Astrocyte (in vitro differentiated cells and primary cell): Measurements from ENCODE around the gene VSTM1. TPM values are rescaled to one million over a fixed set of nuclear protein-coding genes. Genes with fewer than 3 reads are reported as not detected.

Experiments
- DNase-seq: peaks from one replicate; pipeline ENCODE4 v3.0.0-alpha.2; 2010; ENCODE audit warnings: low read depth
- FAIRE-seq: peaks from 2 replicates; lab custom pipeline; 2011; peaks lifted over from hg19 to GRCh38; lab: Jason Lieb, UNC
- H2AFZ ChIP-seq: 2 replicates; pipeline ENCODE4 v1.6.0; 2012; ENCODE audit warnings: low read depth, low read length, inconsistent platforms
- H3K27ac ChIP-seq: 2 replicates; pipeline ENCODE4 v1.5.1; 2011; ENCODE audit warnings: low read depth, low read length, inconsistent platforms
- H3K27me3 ChIP-seq: 2 replicates; pipeline ENCODE4 v1.6.0; 2011; ENCODE audit warnings: low read length, inconsistent platforms; ENCODE audit not compliant: insufficient read depth
- H3K36me3 ChIP-seq: 2 replicates; pipeline ENCODE4 v1.5.1; 2011; ENCODE audit warnings: low read length, inconsistent platforms; ENCODE audit not compliant: insufficient read depth
- H3K4me1 ChIP-seq: 2 replicates; pipeline ENCODE4 v1.5.1; 2011; ENCODE audit warnings: low read length, inconsistent platforms; ENCODE audit not compliant: insufficient read depth
- H3K4me2 ChIP-seq: 2 replicates; pipeline ENCODE4 v1.6.0; 2012; ENCODE audit warnings: low read length, inconsistent platforms
- H3K4me3 ChIP-seq: 2 replicates; pipeline ENCODE4 v1.5.1; 2011; ENCODE audit warnings: low read depth, mild to moderate bottlenecking, low read length, inconsistent platforms; ENCODE audit not compliant: insufficient read depth
- H3K79me2 ChIP-seq: 2 replicates; pipeline ENCODE4 v1.6.0; 2012; ENCODE audit warnings: mild to moderate bottlenecking, low read length, inconsistent platforms; ENCODE audit not compliant: insufficient read depth
- H3K9ac ChIP-seq: 2 replicates; pipeline ENCODE4 v1.6.0; 2012; ENCODE audit warnings: mild to moderate bottlenecking, low read length, inconsistent platforms
- H3K9me3 ChIP-seq: 2 replicates; pipeline ENCODE4 v1.5.1; 2012; ENCODE audit warnings: low read depth, mild to moderate bottlenecking, low read length, inconsistent platforms; ENCODE audit not compliant: insufficient read depth
- H4K20me1 ChIP-seq: 2 replicates; pipeline ENCODE4 v1.6.0; 2012; ENCODE audit warnings: low read length, inconsistent platforms; ENCODE audit not compliant: insufficient read depth
- H3K27ac Mint-ChIP-seq: one replicate; pipeline ENCODE4 v1.8.0; 2021; ENCODE audit warnings: mild to moderate bottlenecking, mixed read lengths; ENCODE audit not compliant: unreplicated experiment
- H3K27me3 Mint-ChIP-seq: one replicate; pipeline ENCODE4 v1.8.0; 2021; ENCODE audit warnings: low read depth, mixed read lengths; ENCODE audit not compliant: unreplicated experiment
- H3K36me3 Mint-ChIP-seq: one replicate; pipeline ENCODE4 v1.8.0; 2021; ENCODE audit warnings: low read depth, mixed read lengths; ENCODE audit not compliant: unreplicated experiment
- H3K4me1 Mint-ChIP-seq: one replicate; pipeline ENCODE4 v1.8.0; 2021; ENCODE audit warnings: low read depth, mixed read lengths; ENCODE audit not compliant: unreplicated experiment
- H3K4me3 Mint-ChIP-seq: one replicate; pipeline ENCODE4 v1.8.0; 2021; ENCODE audit warnings: mild to moderate bottlenecking, moderate library complexity, mixed read lengths; ENCODE audit not compliant: unreplicated experiment
- H3K9me3 Mint-ChIP-seq: one replicate; pipeline ENCODE4 v1.8.0; 2021; ENCODE audit warnings: mild to moderate bottlenecking, mixed read lengths; ENCODE audit not compliant: unreplicated experiment
- EZH2 ChIP-seq: IDR thresholded peaks from 2 replicates; pipeline ENCODE4 v1.6.1; 2012; ENCODE audit warnings: mild to moderate bottlenecking, low read length, inconsistent platforms; ENCODE audit not compliant: insufficient read depth
- total RNA-seq: library from RNA; stranded (reverse); gene quantifications from 2 replicates; pipeline ENCODE4 v1.2.1, GENCODE V29; 2021
- TF ChIP-seq, protein P1 (sequence below): IDR thresholded peaks from 2 replicates; pipeline ENCODE4 v1.5.1; 2011; ENCODE audit warnings: low read depth, mild to moderate bottlenecking, inconsistent platforms, low read length, moderate library complexity; ENCODE audit not compliant: insufficient read depth

Gene VSTM1
- total RNA-seq, 1 donor from 2014 or later = 0.68 TPM

DNA sequence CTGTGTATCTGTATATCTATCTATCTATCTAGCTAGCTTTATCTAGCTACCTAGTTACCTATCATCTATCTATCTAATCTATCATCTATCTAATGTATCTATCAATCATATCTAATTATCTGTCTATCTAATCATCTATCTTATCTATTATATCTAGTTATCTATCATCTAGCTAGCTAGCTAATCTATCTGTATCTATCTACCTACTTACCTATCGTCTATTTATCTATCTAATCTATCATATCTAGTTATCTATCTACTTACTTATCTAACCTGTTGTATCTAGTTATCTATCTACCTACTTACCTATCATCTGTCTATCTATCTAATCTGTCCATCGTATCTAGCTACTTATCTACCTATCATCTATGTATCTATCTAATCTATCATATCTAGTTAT lies 17.9 kb downstream of the VSTM1 start:
- H3K27me3 ChIP-seq = no peaks in the 10 kb centered on the region
- no peaks in the 10 kb centered on the region for H3K36me3 ChIP-seq
- H3K4me1 ChIP-seq = no peaks in the 10 kb centered on the region
- H3K27ac ChIP-seq = no peak overlapping the region
- Mint-ChIP-seq H3K4me3 (no peak overlapping the region), H3K27ac (no peak overlapping the region), H3K36me3 (peaks cover 2% of the 10 kb centered on the region), H3K4me1 (peaks cover 4% of the 10 kb centered on the region), H3K27me3 (peaks cover 11% of the 10 kb centered on the region), H3K9me3 (peaks cover 3% of the 10 kb centered on the region)
- H3K4me2 ChIP-seq = no peak overlapping the region
- H3K9me3 ChIP-seq = no peaks in the 10 kb centered on the region
- no peak for DNase-seq
- no peak overlapping the region for H3K4me3 ChIP-seq
- no peaks in the 10 kb centered on the region for H3K79me2 ChIP-seq
- no peaks in the 10 kb centered on the region for H4K20me1 ChIP-seq
- H2AFZ ChIP-seq = no peak overlapping the region
- TF ChIP-seq, protein P1, sequence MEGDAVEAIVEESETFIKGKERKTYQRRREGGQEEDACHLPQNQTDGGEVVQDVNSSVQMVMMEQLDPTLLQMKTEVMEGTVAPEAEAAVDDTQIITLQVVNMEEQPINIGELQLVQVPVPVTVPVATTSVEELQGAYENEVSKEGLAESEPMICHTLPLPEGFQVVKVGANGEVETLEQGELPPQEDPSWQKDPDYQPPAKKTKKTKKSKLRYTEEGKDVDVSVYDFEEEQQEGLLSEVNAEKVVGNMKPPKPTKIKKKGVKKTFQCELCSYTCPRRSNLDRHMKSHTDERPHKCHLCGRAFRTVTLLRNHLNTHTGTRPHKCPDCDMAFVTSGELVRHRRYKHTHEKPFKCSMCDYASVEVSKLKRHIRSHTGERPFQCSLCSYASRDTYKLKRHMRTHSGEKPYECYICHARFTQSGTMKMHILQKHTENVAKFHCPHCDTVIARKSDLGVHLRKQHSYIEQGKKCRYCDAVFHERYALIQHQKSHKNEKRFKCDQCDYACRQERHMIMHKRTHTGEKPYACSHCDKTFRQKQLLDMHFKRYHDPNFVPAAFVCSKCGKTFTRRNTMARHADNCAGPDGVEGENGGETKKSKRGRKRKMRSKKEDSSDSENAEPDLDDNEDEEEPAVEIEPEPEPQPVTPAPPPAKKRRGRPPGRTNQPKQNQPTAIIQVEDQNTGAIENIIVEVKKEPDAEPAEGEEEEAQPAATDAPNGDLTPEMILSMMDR = no peak
- no peak for TF ChIP-seq EZH2
- no peak overlapping the region for H3K9ac ChIP-seq
- no peak for FAIRE-seq

DNA sequence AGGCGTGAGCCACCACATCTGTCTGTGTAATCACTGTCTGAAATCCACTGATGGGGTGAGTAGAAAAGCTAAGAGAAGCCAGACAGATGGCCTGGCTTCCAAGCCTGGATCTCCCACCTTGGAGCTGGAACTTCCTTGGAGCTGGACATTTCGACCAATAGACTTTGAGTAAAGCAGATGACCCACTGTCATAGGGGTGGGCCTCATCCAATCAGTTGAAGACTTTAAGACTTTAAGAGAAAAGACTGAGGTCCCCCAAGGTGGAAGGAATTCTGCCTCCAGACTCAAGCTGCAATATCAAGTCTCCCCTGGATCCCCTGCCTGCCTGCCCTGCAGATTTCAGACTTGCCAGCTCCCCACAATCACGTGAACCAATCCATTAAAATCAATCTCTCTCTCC lies 20.7 kb downstream of the VSTM1 start:
- Mint-ChIP-seq H3K27me3 (peaks cover 11% of the 10 kb centered on the region), H3K27ac (no peak overlapping the region), H3K4me1 (peaks cover 4% of the 10 kb centered on the region), H3K36me3 (peaks cover 2% of the 10 kb centered on the region), H3K9me3 (peaks cover 3% of the 10 kb centered on the region), H3K4me3 (no peak overlapping the region)
- Histone ChIP-seq H3K9me3 (no peaks in the 10 kb centered on the region), H2AFZ (no peak overlapping the region), H3K4me2 (no peak overlapping the region), H3K9ac (no peak overlapping the region), H4K20me1 (no peaks in the 10 kb centered on the region), H3K79me2 (no peaks in the 10 kb centered on the region), H3K36me3 (no peaks in the 10 kb centered on the region), H3K27ac (no peak overlapping the region), H3K4me3 (no peak overlapping the region), H3K27me3 (no peaks in the 10 kb centered on the region), H3K4me1 (no peaks in the 10 kb centered on the region)
- no peak for TF ChIP-seq EZH2
- FAIRE-seq = no peak
- no peak for DNase-seq

DNA sequence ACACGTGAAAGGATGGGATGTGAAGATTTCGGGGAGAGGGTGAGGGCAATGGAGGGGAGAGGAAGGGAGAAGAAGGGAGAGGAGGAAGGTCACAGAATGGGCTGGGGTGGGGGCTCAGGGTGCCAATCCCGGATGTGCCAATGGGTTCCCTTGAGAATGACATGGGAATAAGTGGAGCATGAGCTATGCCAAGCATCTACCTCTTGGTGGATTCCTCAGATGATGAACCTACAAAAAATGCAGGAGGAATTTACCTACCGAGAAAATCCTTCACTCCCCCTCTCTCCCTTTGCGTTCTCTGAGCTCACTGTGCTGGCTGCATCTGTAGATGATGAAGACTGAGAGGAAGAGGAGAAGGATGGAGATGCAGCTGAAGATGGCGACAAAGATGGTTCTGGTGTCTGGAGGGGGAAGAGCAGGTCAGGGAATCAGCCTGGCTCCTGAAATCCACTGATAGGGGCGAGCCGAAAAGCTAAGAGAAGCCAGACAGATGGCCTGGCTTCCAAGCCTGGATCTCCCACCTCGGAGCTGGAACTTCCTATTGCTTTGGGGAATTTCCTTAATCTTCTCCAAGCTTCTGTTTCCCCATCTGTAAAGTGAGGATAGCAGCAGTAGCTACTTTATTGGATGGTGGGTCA lies 21.6 kb downstream of the VSTM1 start:
- Histone ChIP-seq H3K27ac (no peak overlapping the region), H3K4me2 (no peak overlapping the region), H2AFZ (no peak overlapping the region), H3K79me2 (no peaks in the 10 kb centered on the region), H3K9ac (no peak overlapping the region), H3K4me3 (no peak overlapping the region), H3K27me3 (no peaks in the 10 kb centered on the region), H3K4me1 (no peaks in the 10 kb centered on the region), H3K9me3 (no peaks in the 10 kb centered on the region), H3K36me3 (no peaks in the 10 kb centered on the region), H4K20me1 (no peaks in the 10 kb centered on the region)
- peaks cover 4% of the 10 kb centered on the region for H3K4me1 Mint-ChIP-seq
- peaks cover 8% of the 10 kb centered on the region for H3K27me3 Mint-ChIP-seq
- peak overlapping the region; percentile 67 for H3K27ac Mint-ChIP-seq
- no peak for DNase-seq
- H3K9me3 Mint-ChIP-seq = peaks cover 6% of the 10 kb centered on the region
- no peak for FAIRE-seq
- no peak for TF ChIP-seq EZH2
- TF ChIP-seq, protein P1 = no peak
- H3K4me3 Mint-ChIP-seq = peak overlapping the region; percentile 3
- H3K36me3 Mint-ChIP-seq = no peaks in the 10 kb centered on the region
